A549 (cell line): Measurements from ENCODE around the gene PEX16.

Source experiments
- CHD2 ChIP-seq: fragments of 150-350 bp; IDR thresholded peaks from 2 replicates; pipeline ENCODE4 v1.6.1; 2014; ENCODE audit warnings: low read length; ENCODE audit not compliant: partially characterized antibody
- EP300 ChIP-seq, 2 experiments: fragments of >200 bp; sonication (Bioruptor Twin); formaldehyde crosslinking; IDR thresholded peaks; 2 replicates in 1 of 2; 3 replicates in 1 of 2; pipeline ENCODE4 v1.6.1; 2016 to 2017
- NR3C1 ChIP-seq: fragments of >200 bp; sonication (Bioruptor Twin); formaldehyde crosslinking; IDR thresholded peaks from 3 replicates; pipeline ENCODE4 v1.6.1; 2017
- POLR2A ChIP-seq: IDR thresholded peaks from 2 replicates; pipeline ENCODE4 v1.6.1; 2012; ENCODE audit warnings: mild to moderate bottlenecking, low read length
- POLR2AphosphoS2 ChIP-seq: conservative IDR thresholded peaks from 2 replicates; pipeline ENCODE4 v1.6.1; 2012; ENCODE audit warnings: low read length, improper control_type of control experiment, inconsistent platforms
- ZSCAN20 ChIP-seq: fragments of 250-450 bp; sonication (Bioruptor Pico); IDR thresholded peaks from 2 replicates; pipeline ENCODE4 v1.8.0; 2022; ENCODE audit warnings: mild to moderate bottlenecking, moderate library complexity
- TF ChIP-seq, protein P1 (sequence below): fragments of >200 bp; sonication (Bioruptor Twin); formaldehyde crosslinking; IDR thresholded peaks from 3 replicates; pipeline ENCODE4 v1.5.1; 2016
- TF ChIP-seq, protein P2 (sequence below): IDR thresholded peaks from 2 replicates; pipeline ENCODE4 v1.6.1; 2012
- TF ChIP-seq, protein P3 (sequence below): fragments of 200-600 bp; sonication (generic); IDR thresholded peaks from 2 replicates; pipeline ENCODE4 v1.6.1; 2016; ENCODE audit warnings: antibody characterized with exemption, mild to moderate bottlenecking, moderate library complexity
- TF ChIP-seq, protein P4 (sequence below): fragments of 250-450 bp; sonication (Bioruptor Pico); IDR thresholded peaks from 2 replicates; pipeline ENCODE4 v1.5.0; 2021; ENCODE audit warnings: mild to moderate bottlenecking, moderate library complexity, borderline replicate concordance

DNA sequence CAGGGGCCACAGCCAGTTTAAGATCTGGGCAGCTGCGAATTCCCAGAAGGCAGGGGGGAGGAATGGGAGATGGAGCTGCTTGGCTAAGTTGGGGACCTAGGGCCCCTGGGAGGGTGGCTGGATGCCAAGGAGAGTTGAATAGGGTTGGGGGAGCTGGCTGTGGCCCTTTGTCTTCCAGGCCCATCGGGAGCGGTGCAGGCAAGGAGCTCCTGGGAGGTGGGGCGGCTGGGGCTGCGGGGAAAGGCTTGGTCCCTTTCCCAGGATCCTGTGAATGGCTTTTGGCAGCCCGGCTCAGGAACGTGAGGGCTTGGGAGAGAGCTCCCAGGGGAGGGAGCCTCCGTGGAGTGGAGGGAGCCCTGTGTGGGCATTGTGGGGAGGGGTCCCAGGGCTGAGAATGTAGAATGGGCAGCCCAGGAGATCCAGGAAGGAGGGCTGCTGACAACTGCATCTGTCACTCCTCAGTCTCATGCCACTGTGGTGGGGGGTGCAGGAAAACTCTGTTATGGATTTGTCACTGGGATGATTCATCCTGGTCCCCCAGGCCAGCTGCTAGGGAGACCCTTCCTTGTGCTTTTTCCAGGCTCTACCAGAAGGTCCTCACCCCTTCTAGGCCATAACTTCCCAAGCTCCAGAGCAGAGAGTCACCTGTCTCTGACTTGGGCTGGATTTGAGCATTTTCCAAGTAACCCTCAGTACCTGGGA lies 16.6 kb downstream of the PEX16 start:
- TF ChIP-seq, protein P1, sequence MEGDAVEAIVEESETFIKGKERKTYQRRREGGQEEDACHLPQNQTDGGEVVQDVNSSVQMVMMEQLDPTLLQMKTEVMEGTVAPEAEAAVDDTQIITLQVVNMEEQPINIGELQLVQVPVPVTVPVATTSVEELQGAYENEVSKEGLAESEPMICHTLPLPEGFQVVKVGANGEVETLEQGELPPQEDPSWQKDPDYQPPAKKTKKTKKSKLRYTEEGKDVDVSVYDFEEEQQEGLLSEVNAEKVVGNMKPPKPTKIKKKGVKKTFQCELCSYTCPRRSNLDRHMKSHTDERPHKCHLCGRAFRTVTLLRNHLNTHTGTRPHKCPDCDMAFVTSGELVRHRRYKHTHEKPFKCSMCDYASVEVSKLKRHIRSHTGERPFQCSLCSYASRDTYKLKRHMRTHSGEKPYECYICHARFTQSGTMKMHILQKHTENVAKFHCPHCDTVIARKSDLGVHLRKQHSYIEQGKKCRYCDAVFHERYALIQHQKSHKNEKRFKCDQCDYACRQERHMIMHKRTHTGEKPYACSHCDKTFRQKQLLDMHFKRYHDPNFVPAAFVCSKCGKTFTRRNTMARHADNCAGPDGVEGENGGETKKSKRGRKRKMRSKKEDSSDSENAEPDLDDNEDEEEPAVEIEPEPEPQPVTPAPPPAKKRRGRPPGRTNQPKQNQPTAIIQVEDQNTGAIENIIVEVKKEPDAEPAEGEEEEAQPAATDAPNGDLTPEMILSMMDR, result no peak
- TF ChIP-seq EP300 (IDR thresholded peaks at IDR 0.05), result no peak
- TF ChIP-seq, protein P2, sequence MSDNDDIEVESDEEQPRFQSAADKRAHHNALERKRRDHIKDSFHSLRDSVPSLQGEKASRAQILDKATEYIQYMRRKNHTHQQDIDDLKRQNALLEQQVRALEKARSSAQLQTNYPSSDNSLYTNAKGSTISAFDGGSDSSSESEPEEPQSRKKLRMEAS, result no peak
- TF ChIP-seq POLR2A, result no peak
- TF ChIP-seq NR3C1, result no peak
- no peak for TF ChIP-seq CHD2
- TF ChIP-seq, protein P3, sequence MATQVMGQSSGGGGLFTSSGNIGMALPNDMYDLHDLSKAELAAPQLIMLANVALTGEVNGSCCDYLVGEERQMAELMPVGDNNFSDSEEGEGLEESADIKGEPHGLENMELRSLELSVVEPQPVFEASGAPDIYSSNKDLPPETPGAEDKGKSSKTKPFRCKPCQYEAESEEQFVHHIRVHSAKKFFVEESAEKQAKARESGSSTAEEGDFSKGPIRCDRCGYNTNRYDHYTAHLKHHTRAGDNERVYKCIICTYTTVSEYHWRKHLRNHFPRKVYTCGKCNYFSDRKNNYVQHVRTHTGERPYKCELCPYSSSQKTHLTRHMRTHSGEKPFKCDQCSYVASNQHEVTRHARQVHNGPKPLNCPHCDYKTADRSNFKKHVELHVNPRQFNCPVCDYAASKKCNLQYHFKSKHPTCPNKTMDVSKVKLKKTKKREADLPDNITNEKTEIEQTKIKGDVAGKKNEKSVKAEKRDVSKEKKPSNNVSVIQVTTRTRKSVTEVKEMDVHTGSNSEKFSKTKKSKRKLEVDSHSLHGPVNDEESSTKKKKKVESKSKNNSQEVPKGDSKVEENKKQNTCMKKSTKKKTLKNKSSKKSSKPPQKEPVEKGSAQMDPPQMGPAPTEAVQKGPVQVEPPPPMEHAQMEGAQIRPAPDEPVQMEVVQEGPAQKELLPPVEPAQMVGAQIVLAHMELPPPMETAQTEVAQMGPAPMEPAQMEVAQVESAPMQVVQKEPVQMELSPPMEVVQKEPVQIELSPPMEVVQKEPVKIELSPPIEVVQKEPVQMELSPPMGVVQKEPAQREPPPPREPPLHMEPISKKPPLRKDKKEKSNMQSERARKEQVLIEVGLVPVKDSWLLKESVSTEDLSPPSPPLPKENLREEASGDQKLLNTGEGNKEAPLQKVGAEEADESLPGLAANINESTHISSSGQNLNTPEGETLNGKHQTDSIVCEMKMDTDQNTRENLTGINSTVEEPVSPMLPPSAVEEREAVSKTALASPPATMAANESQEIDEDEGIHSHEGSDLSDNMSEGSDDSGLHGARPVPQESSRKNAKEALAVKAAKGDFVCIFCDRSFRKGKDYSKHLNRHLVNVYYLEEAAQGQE, result no peak
- TF ChIP-seq, protein P4, sequence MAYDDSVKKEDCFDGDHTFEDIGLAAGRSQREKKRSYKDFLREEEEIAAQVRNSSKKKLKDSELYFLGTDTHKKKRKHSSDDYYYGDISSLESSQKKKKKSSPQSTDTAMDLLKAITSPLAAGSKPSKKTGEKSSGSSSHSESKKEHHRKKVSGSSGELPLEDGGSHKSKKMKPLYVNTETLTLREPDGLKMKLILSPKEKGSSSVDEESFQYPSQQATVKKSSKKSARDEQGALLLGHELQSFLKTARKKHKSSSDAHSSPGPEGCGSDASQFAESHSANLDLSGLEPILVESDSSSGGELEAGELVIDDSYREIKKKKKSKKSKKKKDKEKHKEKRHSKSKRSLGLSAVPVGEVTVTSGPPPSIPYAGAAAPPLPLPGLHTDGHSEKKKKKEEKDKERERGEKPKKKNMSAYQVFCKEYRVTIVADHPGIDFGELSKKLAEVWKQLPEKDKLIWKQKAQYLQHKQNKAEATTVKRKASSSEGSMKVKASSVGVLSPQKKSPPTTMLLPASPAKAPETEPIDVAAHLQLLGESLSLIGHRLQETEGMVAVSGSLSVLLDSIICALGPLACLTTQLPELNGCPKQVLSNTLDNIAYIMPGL (CRISPR knock-in tag), result no peak
- no peak for TF ChIP-seq POLR2AphosphoS2
- no peak for TF ChIP-seq ZSCAN20
